ENCODE measurements around the gene FXYD1. TPM values are rescaled to one million over a fixed set of nuclear protein-coding genes. Genes with fewer than 3 reads are reported as not detected.

The FXYD1 gene
- total RNA-seq, 2 experiments from 2014 or later = 0.57 to 11.5 TPM

DNA sequence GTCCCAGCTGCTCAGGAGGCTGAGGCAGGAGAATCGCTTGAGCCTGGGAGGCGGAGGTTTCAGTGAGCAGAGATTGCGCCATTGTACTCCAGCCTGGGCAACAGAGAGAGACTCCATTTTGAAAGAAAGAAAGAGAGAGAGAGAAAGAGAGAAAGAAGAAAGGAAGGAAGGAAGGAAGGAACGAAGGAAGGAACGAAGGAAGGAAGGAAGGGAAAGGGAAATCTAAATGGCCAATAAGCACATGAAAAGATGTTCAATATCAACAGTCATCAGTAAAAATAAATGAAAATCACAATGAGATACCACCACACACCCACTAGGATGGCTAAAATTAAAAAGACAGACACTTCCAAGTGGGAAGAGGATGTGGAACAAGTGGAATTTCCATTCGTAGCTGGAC, 35.6 kb downstream of the FXYD1 start:
- Histone ChIP-seq H2AFZ (ENCODE audit: low read length) (no peak overlapping the region), H3K4me2 (ENCODE audit: low read length) (no peak overlapping the region), H3K9me2 (ENCODE audit: insufficient read depth, low read length) (no peaks in the 10 kb centered on the region), H3K79me2 (ENCODE audit: insufficient read depth, low read depth, low read length) (no peaks in the 10 kb centered on the region), H4K20me1 (ENCODE audit: insufficient read depth, low read length) (no peaks in the 10 kb centered on the region), H3K36me3 (ENCODE audit: insufficient read depth, low read length) (peaks cover 27% of the 10 kb centered on the region), H3K9me3 (ENCODE audit: low read length) (peaks cover 13% of the 10 kb centered on the region; the same call in 1 of the 2 replicates), H3K4me3 (ENCODE audit: low read depth, low read length, poor library complexity, severe bottlenecking) (no peak overlapping the region), H3K27ac (ENCODE audit: low read depth, low read length, poor library complexity, severe bottlenecking) (no peak overlapping the region), H3K4me1 (ENCODE audit: insufficient read depth, low read length, poor library complexity, severe bottlenecking) (no peaks in the 10 kb centered on the region)
- no peak for TF ChIP-seq EZH2phosphoT487 (IDR thresholded peaks at IDR 0.05; ENCODE audit: borderline replicate concordance, low read depth, low read length)
- TF ChIP-seq, protein P1, sequence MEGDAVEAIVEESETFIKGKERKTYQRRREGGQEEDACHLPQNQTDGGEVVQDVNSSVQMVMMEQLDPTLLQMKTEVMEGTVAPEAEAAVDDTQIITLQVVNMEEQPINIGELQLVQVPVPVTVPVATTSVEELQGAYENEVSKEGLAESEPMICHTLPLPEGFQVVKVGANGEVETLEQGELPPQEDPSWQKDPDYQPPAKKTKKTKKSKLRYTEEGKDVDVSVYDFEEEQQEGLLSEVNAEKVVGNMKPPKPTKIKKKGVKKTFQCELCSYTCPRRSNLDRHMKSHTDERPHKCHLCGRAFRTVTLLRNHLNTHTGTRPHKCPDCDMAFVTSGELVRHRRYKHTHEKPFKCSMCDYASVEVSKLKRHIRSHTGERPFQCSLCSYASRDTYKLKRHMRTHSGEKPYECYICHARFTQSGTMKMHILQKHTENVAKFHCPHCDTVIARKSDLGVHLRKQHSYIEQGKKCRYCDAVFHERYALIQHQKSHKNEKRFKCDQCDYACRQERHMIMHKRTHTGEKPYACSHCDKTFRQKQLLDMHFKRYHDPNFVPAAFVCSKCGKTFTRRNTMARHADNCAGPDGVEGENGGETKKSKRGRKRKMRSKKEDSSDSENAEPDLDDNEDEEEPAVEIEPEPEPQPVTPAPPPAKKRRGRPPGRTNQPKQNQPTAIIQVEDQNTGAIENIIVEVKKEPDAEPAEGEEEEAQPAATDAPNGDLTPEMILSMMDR (conservative IDR thresholded peaks at IDR 0.05; ENCODE audit: low read length) = no peak
- BruUV-seq (replicated peaks) = no TSS peak
- DNase-seq (ENCODE audit: low spot score) = no peak
- CTCF ChIA-PET (ENCODE audit: unreplicated experiment) = no interaction called here
- POLR2A ChIA-PET = interaction anchor here (0.8 kb wide), 1 partner anchor 9 kb away, joined by 3 read pairs; no protein-coding TSS in a partner anchor
- intact Hi-C loops (cut with micrococcal nuclease; ENCODE audit: unreplicated experiment) = no loop called here

DNA sequence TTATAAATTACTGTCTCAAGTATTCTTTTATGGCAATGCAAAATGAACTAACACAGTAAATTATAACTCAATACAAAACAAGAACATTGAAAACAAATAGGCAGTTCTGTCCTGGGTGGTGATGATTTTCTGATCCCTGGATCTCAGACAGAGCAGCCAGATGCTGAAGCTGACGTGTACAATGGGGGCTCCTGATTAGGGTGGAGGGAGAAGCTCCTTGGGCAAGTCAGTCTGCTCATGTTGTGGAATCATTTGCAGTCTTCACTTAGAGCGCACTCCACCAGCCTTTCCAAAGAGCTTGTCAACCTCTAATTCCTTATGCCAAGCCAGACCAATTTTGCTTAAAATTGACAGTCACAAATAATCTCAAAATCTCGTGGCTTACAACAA, 37.6 kb downstream of the FXYD1 start:
- intact Hi-C loops (cut with micrococcal nuclease; ENCODE audit: unreplicated experiment) = no loop called here
- ChIA-PET POLR2A (no interaction called here), CTCF (ENCODE audit: unreplicated experiment) (no interaction called here)
- no peak for TF ChIP-seq EZH2phosphoT487 (IDR thresholded peaks at IDR 0.05; ENCODE audit: borderline replicate concordance, low read depth, low read length)
- TF ChIP-seq, protein P1 (conservative IDR thresholded peaks at IDR 0.05; ENCODE audit: low read length) = no peak
- Histone ChIP-seq H3K9me3 (ENCODE audit: low read length) (peaks cover 13% of the 10 kb centered on the region; the same call in 1 of the 2 replicates), H4K20me1 (ENCODE audit: insufficient read depth, low read length) (no peaks in the 10 kb centered on the region), H3K79me2 (ENCODE audit: insufficient read depth, low read depth, low read length) (no peaks in the 10 kb centered on the region), H3K9me2 (ENCODE audit: insufficient read depth, low read length) (no peaks in the 10 kb centered on the region), H3K4me3 (ENCODE audit: low read depth, low read length, poor library complexity, severe bottlenecking) (no peak overlapping the region), H3K4me1 (ENCODE audit: insufficient read depth, low read length, poor library complexity, severe bottlenecking) (no peaks in the 10 kb centered on the region), H3K4me2 (ENCODE audit: low read length) (no peak overlapping the region), H3K27ac (ENCODE audit: low read depth, low read length, poor library complexity, severe bottlenecking) (no peak overlapping the region), H3K36me3 (ENCODE audit: insufficient read depth, low read length) (peaks cover 12% of the 10 kb centered on the region), H2AFZ (ENCODE audit: low read length) (no peak overlapping the region)
- no TSS peak for BruUV-seq (replicated peaks)
- no peak for DNase-seq (ENCODE audit: low spot score)

DNA sequence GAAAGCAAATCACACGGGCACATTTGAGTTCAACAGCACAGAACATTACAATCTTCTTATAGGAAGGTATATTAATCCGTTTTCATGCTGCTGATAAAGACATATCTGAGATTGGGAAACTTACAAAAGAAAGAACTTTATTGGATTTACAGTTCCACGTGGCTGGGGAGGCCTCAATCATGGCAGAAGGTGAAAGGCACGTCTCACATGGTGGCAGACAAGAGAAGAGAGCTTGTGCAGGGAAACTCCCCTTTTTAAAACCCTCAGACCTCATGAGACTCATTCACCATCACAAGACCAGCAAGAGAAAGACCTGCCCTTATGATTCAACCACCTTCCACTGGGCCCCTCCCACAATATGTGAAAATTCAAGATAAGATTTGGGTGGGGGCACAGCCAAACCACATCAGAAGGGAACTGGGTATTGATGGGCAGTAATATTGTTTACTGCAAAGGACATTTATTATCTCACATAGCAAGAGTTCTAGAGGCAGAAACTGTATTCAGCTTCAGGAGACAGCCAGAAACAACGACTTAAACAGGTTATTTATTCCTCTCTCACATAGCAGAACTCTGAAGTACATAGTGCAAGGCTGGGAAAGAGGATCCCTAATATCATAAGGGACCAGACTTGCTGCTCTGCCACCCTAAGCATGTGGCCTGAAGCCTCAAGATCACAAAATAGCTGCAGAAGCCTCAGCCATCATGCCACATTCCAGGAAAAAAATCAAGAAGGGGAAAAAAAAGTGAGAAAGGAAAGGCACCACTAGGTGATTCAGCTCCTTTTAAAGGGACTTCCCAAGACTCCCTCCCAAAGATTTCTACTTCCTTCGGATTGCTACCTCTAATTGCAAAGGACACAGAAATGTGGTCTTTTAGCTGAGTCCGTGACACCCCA, 39.0 kb downstream of the FXYD1 start:
- DNase-seq (ENCODE audit: low spot score) = no peak
- ChIA-PET POLR2A (no interaction called here), CTCF (ENCODE audit: unreplicated experiment) (no interaction called here)

More for the DNA sequence above, 39.0 kb downstream of the FXYD1 start:
- intact Hi-C loops (cut with micrococcal nuclease; ENCODE audit: unreplicated experiment) = no loop called here
- H3K36me3 ChIP-seq (ENCODE audit: insufficient read depth, low read length) = no peaks in the 10 kb centered on the region
- H4K20me1 ChIP-seq (ENCODE audit: insufficient read depth, low read length) = no peaks in the 10 kb centered on the region
- BruUV-seq (replicated peaks) = no TSS peak
- H3K4me2 ChIP-seq (ENCODE audit: low read length) = no peak overlapping the region
- H3K4me3 ChIP-seq (ENCODE audit: low read depth, low read length, poor library complexity, severe bottlenecking) = no peak overlapping the region
- H3K9me3 ChIP-seq (ENCODE audit: low read length) = peaks cover 13% of the 10 kb centered on the region; the same call in 1 of the 2 replicates
- no peaks in the 10 kb centered on the region for H3K4me1 ChIP-seq (ENCODE audit: insufficient read depth, low read length, poor library complexity, severe bottlenecking)
- no peak overlapping the region for H3K27ac ChIP-seq (ENCODE audit: low read depth, low read length, poor library complexity, severe bottlenecking)
- no peaks in the 10 kb centered on the region for H3K79me2 ChIP-seq (ENCODE audit: insufficient read depth, low read depth, low read length)
- H2AFZ ChIP-seq (ENCODE audit: low read length) = no peak overlapping the region
- no peaks in the 10 kb centered on the region for H3K9me2 ChIP-seq (ENCODE audit: insufficient read depth, low read length)
- TF ChIP-seq EZH2phosphoT487 (IDR thresholded peaks at IDR 0.05; ENCODE audit: borderline replicate concordance, low read depth, low read length) = no peak
- TF ChIP-seq, protein P1 (conservative IDR thresholded peaks at IDR 0.05; ENCODE audit: low read length) = no peak
